SK-N-SH (cell line): Measurements from ENCODE around the gene APBB2. TPM values are rescaled to one million over a fixed set of nuclear protein-coding genes. Genes with fewer than 3 reads are reported as not detected.

ENCODE experiments used
- CTCF ChIA-PET: fragments of 300-600, 350-600 bp; formaldehyde crosslinking; extraction: SDS; loops from one replicate; lab custom pipeline; 2021; lab: Yijun Ruan, JAX
- POLR2A ChIA-PET: fragments of 350-600 bp; sonication (Branson Sonifier 250); formaldehyde crosslinking; extraction: SDS; loops from one replicate; lab custom pipeline; 2020; ENCODE audit warnings: antibody characterized with exemption, inconsistent platforms; lab: Yijun Ruan, JAX
- DNase-seq: peaks from one replicate; pipeline ENCODE4 v3.0.0; 2012
- H2AFZ ChIP-seq: fragments of 200-600 bp; sonication (generic); 2 replicates; pipeline ENCODE4 v1.8.1; 2016; ENCODE audit warnings: antibody characterized with exemption, mild to moderate bottlenecking, low read depth
- H3F3A ChIP-seq: fragments of 200-600 bp; sonication (generic); replicated peaks from 2 replicates; pipeline ENCODE3; 2016; ENCODE audit warnings: antibody characterized with exemption, mild to moderate bottlenecking; ENCODE audit not compliant: insufficient read depth
- H3K27ac ChIP-seq, 2 experiments: fragments of 200-500 bp in 1 of 2; fragments of 200-600 bp in 1 of 2; sonication (Bioruptor generic) in 1 of 2; sonication (generic), shearing (Covaris generic) in 1 of 2; 2 replicates each; pipeline versions ENCODE4 v1.5.1 to v1.6.1; 2014 to 2016; ENCODE audit warnings: low read depth in 2 of 2, inconsistent platforms in 1 of 2, low read length in 1 of 2, mild to moderate bottlenecking in 1 of 2, mixed read lengths in 1 of 2
- H3K27me3 ChIP-seq: fragments of 200-600 bp; sonication (generic), shearing (Covaris generic); 2 replicates; pipeline ENCODE4 v1.6.1; 2016; ENCODE audit warnings: mixed run types; ENCODE audit not compliant: insufficient read depth
- H3K36me3 ChIP-seq, 2 experiments: fragments of 200-500 bp in 1 of 2; fragments of 200-600 bp in 1 of 2; sonication (Bioruptor generic) in 1 of 2; sonication (generic) in 1 of 2; replicated peaks in 1 of 2; 2 replicates each; pipeline versions ENCODE3 to v1.5.1; 2014 to 2016; ENCODE audit warnings: low read length in 1 of 2, mild to moderate bottlenecking in 1 of 2; ENCODE audit not compliant: insufficient read depth in 2 of 2, control insufficient read depth in 1 of 2
- H3K4me1 ChIP-seq, 2 experiments: fragments of 200-500 bp in 1 of 2; fragments of 200-600 bp in 1 of 2; sonication (Bioruptor generic) in 1 of 2; sonication (generic), shearing (Covaris generic) in 1 of 2; 2 replicates each; pipeline versions ENCODE4 v1.5.1 to v1.6.1; 2014 to 2016; ENCODE audit warnings: low read depth in 1 of 2, low read length in 1 of 2, mixed run types in 1 of 2; ENCODE audit not compliant: insufficient read depth in 2 of 2, control insufficient read depth in 1 of 2
- H3K4me2 ChIP-seq: fragments of 200-600 bp; sonication (generic), shearing (Covaris generic); 2 replicates; pipeline ENCODE4 v1.6.1; 2017; ENCODE audit warnings: mixed run types
- H3K4me3 ChIP-seq, 2 experiments: fragments of 200-500 bp in 1 of 2; fragments of 200-600 bp in 1 of 2; sonication (Bioruptor generic) in 1 of 2; sonication (generic), shearing (Covaris generic) in 1 of 2; 2 replicates each; pipeline versions ENCODE4 v1.5.1 to v1.8.1; 2014 to 2016; ENCODE audit warnings: low read depth in 2 of 2, inconsistent platforms in 1 of 2, low read length in 1 of 2, mild to moderate bottlenecking in 1 of 2, mixed read lengths in 1 of 2, moderate library complexity in 1 of 2
- H3K79me2 ChIP-seq: fragments of 200-600 bp; sonication (generic); 2 replicates; pipeline ENCODE4 v1.8.1; 2017; ENCODE audit warnings: mild to moderate bottlenecking; ENCODE audit not compliant: insufficient read depth
- H3K9ac ChIP-seq: fragments of 200-600 bp; sonication (generic); 2 replicates; pipeline ENCODE4 v1.6.1; 2017; ENCODE audit warnings: mixed run types
- H3K9me2 ChIP-seq: fragments of 200-600 bp; sonication (generic); 2 replicates; pipeline ENCODE4 v1.6.1; 2017; ENCODE audit warnings: mixed run types
- H3K9me3 ChIP-seq: fragments of 200-600 bp; sonication (generic); 2 replicates; pipeline ENCODE4 v1.6.1; 2017; ENCODE audit warnings: mixed run types, mild to moderate bottlenecking, moderate library complexity
- H4K20me1 ChIP-seq: fragments of 200-600 bp; sonication (generic); 2 replicates; pipeline ENCODE4 v1.6.1; 2017; ENCODE audit warnings: mild to moderate bottlenecking, mixed run types; ENCODE audit not compliant: insufficient read depth
- ELF1 ChIP-seq: IDR thresholded peaks from 2 replicates; pipeline ENCODE4 v1.4.0; 2012
- EZH2phosphoT487 ChIP-seq: fragments of 200-600 bp; sonication (generic); IDR thresholded peaks from 2 replicates; pipeline ENCODE4 v1.6.1; 2017; ENCODE audit warnings: low read depth, mixed run types, mild to moderate bottlenecking, antibody characterized with exemption, moderate library complexity, borderline replicate concordance
- FOXJ3 ChIP-seq: sonication (generic); formaldehyde crosslinking; IDR thresholded peaks from 2 replicates; pipeline ENCODE4 v1.5.1; 2020; ENCODE audit warnings: mild to moderate bottlenecking, missing genetic modification reagents
- IRF3 ChIP-seq: fragments of 150-350 bp; IDR thresholded peaks from 2 replicates; pipeline ENCODE4 v1.6.1; 2016; ENCODE audit warnings: mild to moderate bottlenecking, low read depth, low read length
- JUND ChIP-seq: IDR thresholded peaks from 2 replicates; pipeline ENCODE4 v1.4.0; 2012
- MEF2A ChIP-seq: IDR thresholded peaks from 2 replicates; pipeline ENCODE4 v1.4.0; 2012; ENCODE audit warnings: low read depth, borderline replicate concordance
- MXI1 ChIP-seq: IDR thresholded peaks from 2 replicates; pipeline ENCODE4 v1.6.1; 2012; ENCODE audit warnings: mild to moderate bottlenecking, low read depth, low read length, improper control_type of control experiment
- NFIC ChIP-seq: IDR thresholded peaks from 2 replicates; pipeline ENCODE4 v1.4.0; 2012; ENCODE audit warnings: borderline replicate concordance
- POLR2AphosphoS5 ChIP-seq: IDR thresholded peaks from 2 replicates; pipeline ENCODE4 v1.6.1; 2012; ENCODE audit warnings: low read depth, low read length
- RAD21 ChIP-seq: IDR thresholded peaks from 2 replicates; pipeline ENCODE4 v1.6.1; 2012; ENCODE audit warnings: mild to moderate bottlenecking, low read length
- TCF12 ChIP-seq: IDR thresholded peaks from 2 replicates; pipeline ENCODE4 v1.4.0; 2012
- USF1 ChIP-seq: IDR thresholded peaks from 2 replicates; pipeline ENCODE4 v1.4.0; 2012; ENCODE audit warnings: low read depth, borderline replicate concordance
- USF2 ChIP-seq: fragments of 150-350 bp; IDR thresholded peaks from 2 replicates; pipeline ENCODE4 v1.6.1; 2017; ENCODE audit warnings: antibody characterized with exemption, low read length, low read depth, borderline replicate concordance
- WGBS: methylation state at CpG from one replicate; pipeline ENCODE4 v1.1.6; 2017; ENCODE audit warnings: low lambda C conversion rate; 5-methylcytosine and 5-hydroxymethylcytosine counted together
- polyA plus RNA-seq, 3 experiments: library from polyadenylated mRNA; depleted of rRNA; stranded (reverse); fragments of >200 nt; gene quantifications; 2 replicates each; pipeline ENCODE4 v1.2.3, GENCODE V29; 2012

Gene APBB2
- polyA plus RNA-seq, 1 of the 3 experiments (the other 2 are of a cell fraction): 49.8 TPM

DNA sequence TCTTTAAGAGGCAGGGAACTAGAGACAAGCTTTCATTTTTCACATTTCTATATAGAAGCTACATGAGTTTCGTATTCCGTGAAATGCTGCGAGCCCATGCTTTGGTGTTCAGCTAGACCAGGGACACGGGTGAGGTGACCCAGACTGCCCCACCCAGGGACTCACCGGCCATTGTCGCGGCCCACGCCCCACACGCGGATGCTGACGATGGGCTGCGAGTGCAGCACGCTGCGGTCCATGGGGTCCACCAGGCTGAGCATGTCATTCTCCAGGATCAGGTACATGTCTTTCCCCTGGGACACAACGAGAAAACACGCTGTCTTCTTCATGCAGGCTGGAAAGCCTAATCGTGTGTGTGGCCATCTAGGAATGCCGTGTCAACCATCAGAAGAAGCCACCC, 324.1 kb downstream of the APBB2 start:
- Histone ChIP-seq H3K4me3 (no peak overlapping the region), H3K27me3 (no peaks in the 10 kb centered on the region), H4K20me1 (no peaks in the 10 kb centered on the region), H3K79me2 (no peaks in the 10 kb centered on the region; the same call in 1 of the 2 replicates), H3F3A (no peaks in the 10 kb centered on the region), H3K4me2 (no peak overlapping the region), H3K4me1 (peaks cover 0 to 4% of the 10 kb centered on the region in 2 experiments; a peak in 1 of 4 replicates), H3K9me2 (no peaks in the 10 kb centered on the region), H3K36me3 (peaks cover 52 to 63% of the 10 kb centered on the region in 2 experiments), H3K9me3 (no peaks in the 10 kb centered on the region), H2AFZ (no peak overlapping the region), H3K9ac (no peak overlapping the region), H3K27ac (no peak overlapping the region)
- WGBS: 98% methylated on average over 18 of the region's 18 CpGs
- ChIA-PET CTCF (interaction anchor here (0.6 to 1.5 kb wide), 2 partner anchors 50 to 156 kb away, joined by 3 read pairs; no protein-coding TSS in a partner anchor), POLR2A (interaction anchor here (0.6 kb wide), 1 partner anchor 35 kb away, joined by 3 read pairs; no protein-coding TSS in a partner anchor)
- TF ChIP-seq EZH2phosphoT487: no peak
- TF ChIP-seq RAD21: no peak
- no peak for TF ChIP-seq JUND
- TF ChIP-seq ELF1: no peak
- no peak for TF ChIP-seq TCF12
- no peak for TF ChIP-seq POLR2AphosphoS5
- no peak for TF ChIP-seq IRF3
- TF ChIP-seq USF1: no peak
- no peak for TF ChIP-seq NFIC
- TF ChIP-seq MXI1: no peak
- TF ChIP-seq FOXJ3 (CRISPR knock-in tag): no peak
- no peak for TF ChIP-seq MEF2A
- DNase-seq: no peak

DNA sequence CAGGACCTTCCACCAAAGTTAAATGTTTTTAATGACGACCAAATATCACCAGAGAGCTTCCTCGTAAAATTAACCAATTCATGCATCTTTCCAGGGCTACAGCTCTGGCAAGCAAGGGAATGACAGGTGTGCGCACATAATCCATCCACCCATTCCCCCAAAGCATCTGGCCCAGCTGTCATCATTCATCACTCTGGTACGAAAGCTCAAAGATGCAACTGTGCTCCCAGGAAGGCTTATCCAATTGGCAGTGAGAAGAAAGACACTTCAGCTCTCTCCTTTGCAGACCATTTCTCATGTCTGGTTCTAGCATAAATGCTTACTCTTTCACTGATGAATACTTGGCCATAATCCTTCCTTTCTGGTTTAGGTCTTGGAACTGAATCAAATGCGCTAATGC, 325.4 kb downstream of the APBB2 start:
- Histone ChIP-seq H2AFZ (no peak overlapping the region), H3K9me2 (no peaks in the 10 kb centered on the region), H3K36me3 (peaks cover 55 to 57% of the 10 kb centered on the region in 2 experiments), H3K4me3 (no peak overlapping the region), H3K79me2 (no peaks in the 10 kb centered on the region; the same call in 1 of the 2 replicates), H3K27me3 (no peaks in the 10 kb centered on the region), H3K9me3 (no peaks in the 10 kb centered on the region), H4K20me1 (no peaks in the 10 kb centered on the region), H3K4me1 (peaks cover 0 to 4% of the 10 kb centered on the region in 2 experiments; a peak in 1 of 4 replicates), H3F3A (no peaks in the 10 kb centered on the region), H3K9ac (no peak overlapping the region), H3K27ac (no peak overlapping the region), H3K4me2 (no peak overlapping the region)
- POLR2A ChIA-PET: no interaction called here
- no peak for DNase-seq
- CTCF ChIA-PET: interaction anchor here (1.0 to 2.8 kb wide), 6 partner anchors 8 to 154 kb away, joined by 3 to 22 read pairs (median 3); no protein-coding TSS in a partner anchor
- 99% methylated on average over 5 of the region's 5 CpGs for WGBS
- TF ChIP-seq RAD21: no peak
- no peak for TF ChIP-seq USF2
